GM23338 (cell line): Measurements from ENCODE around the gene NR4A1. TPM values are rescaled to one million over a fixed set of nuclear protein-coding genes. Genes with fewer than 3 reads are reported as not detected.

Experiments
- ATAC-seq: fragments of 200-7000 bp; cut with Tn5 transposase; 3 replicates; pipeline ENCODE4 v1.9.1; 2020
- DNase-seq: peaks from one replicate; pipeline ENCODE4 v3.0.0-alpha.2; 2015; ENCODE audit warnings: low spot score
- H2AFZ ChIP-seq: fragments of 200-600 bp; sonication (generic); 2 replicates; pipeline ENCODE4 v1.8.0; 2016; ENCODE audit warnings: antibody characterized with exemption, mild to moderate bottlenecking, moderate library complexity
- H3F3A ChIP-seq: fragments of 200-600 bp; sonication (generic); replicated peaks from 2 replicates; pipeline ENCODE4 v1.8.0; 2017; ENCODE audit warnings: antibody characterized with exemption, mixed run types, low read depth
- H3K27ac ChIP-seq: fragments of 200-600 bp; sonication (generic); 2 replicates; pipeline ENCODE4 v1.6.1; 2016; ENCODE audit warnings: low read depth
- H3K27me3 ChIP-seq: fragments of 200-600 bp; sonication (generic); 2 replicates; pipeline ENCODE4 v1.8.0; 2016; ENCODE audit warnings: mild to moderate bottlenecking, mixed run types, moderate library complexity; ENCODE audit not compliant: insufficient read depth
- H3K36me3 ChIP-seq: fragments of 200-600 bp; sonication (generic); 2 replicates; pipeline ENCODE4 v1.8.0; 2016; ENCODE audit warnings: mild to moderate bottlenecking; ENCODE audit not compliant: insufficient read depth
- H3K4me1 ChIP-seq: fragments of 200-600 bp; sonication (generic); 2 replicates; pipeline ENCODE4 v1.8.0; 2016; ENCODE audit warnings: mild to moderate bottlenecking, moderate library complexity; ENCODE audit not compliant: insufficient read depth
- H3K4me2 ChIP-seq: fragments of 200-600 bp; sonication (generic); 2 replicates; pipeline ENCODE4 v1.7.1; 2017; ENCODE audit warnings: mixed run types
- H3K4me3 ChIP-seq: fragments of 200-600 bp; sonication (generic); 2 replicates; pipeline ENCODE4 v1.6.1; 2016; ENCODE audit warnings: mixed run types
- H3K79me2 ChIP-seq: fragments of 200-600 bp; sonication (generic); replicated peaks from 2 replicates; pipeline ENCODE4 v1.8.0; 2017; ENCODE audit warnings: mild to moderate bottlenecking; ENCODE audit not compliant: insufficient read depth
- H3K9me2 ChIP-seq: fragments of 200-600 bp; sonication (generic); 2 replicates; pipeline ENCODE4 v1.8.0; 2017; ENCODE audit not compliant: insufficient read depth
- H4K20me1 ChIP-seq: fragments of 200-600 bp; sonication (generic); replicated peaks from 2 replicates; pipeline ENCODE4 v1.8.0; 2017; ENCODE audit warnings: mild to moderate bottlenecking; ENCODE audit not compliant: insufficient read depth
- H3K27ac Mint-ChIP-seq: 2 replicates; pipeline ENCODE4 v1.8.0; 2020; ENCODE audit warnings: inconsistent platforms, mild to moderate bottlenecking, moderate library complexity, mixed read lengths
- H3K27me3 Mint-ChIP-seq: 3 replicates; pipeline ENCODE4 v1.8.0; 2022; ENCODE audit warnings: low read depth, mild to moderate bottlenecking, moderate library complexity, mixed read lengths, inconsistent platforms; ENCODE audit not compliant: insufficient read depth, poor library complexity
- H3K36me3 Mint-ChIP-seq: 3 replicates; pipeline ENCODE4 v1.8.0; 2021; ENCODE audit warnings: low read depth, mild to moderate bottlenecking, inconsistent platforms, moderate library complexity, mixed read lengths
- H3K4me1 Mint-ChIP-seq: 3 replicates; pipeline ENCODE4 v1.8.0; 2020; ENCODE audit warnings: mild to moderate bottlenecking, inconsistent platforms, mixed read lengths
- H3K4me3 Mint-ChIP-seq: 3 replicates; pipeline ENCODE4 v1.8.0; 2021; ENCODE audit warnings: moderate library complexity, mild to moderate bottlenecking, inconsistent platforms, mixed read lengths
- H3K9me3 Mint-ChIP-seq: 3 replicates; pipeline ENCODE4 v1.8.0; 2020; ENCODE audit warnings: moderate library complexity, mild to moderate bottlenecking, inconsistent platforms, mixed read lengths
- CREB1 ChIP-seq: fragments of 250-450 bp; sonication (Bioruptor Pico); IDR thresholded peaks from 2 replicates; pipeline ENCODE4 v1.5.0; 2020; ENCODE audit warnings: low read depth, mild to moderate bottlenecking, moderate library complexity
- ETS1 ChIP-seq: IDR thresholded peaks from 2 replicates; pipeline ENCODE4 v1.6.1; 2016; ENCODE audit warnings: antibody characterized with exemption
- EZH2phosphoT487 ChIP-seq: fragments of 200-600 bp; sonication (generic); IDR thresholded peaks from one replicate; pipeline ENCODE4 v1.8.1; 2018; ENCODE audit warnings: antibody characterized with exemption; ENCODE audit not compliant: unreplicated experiment
- ZNF114 ChIP-seq: fragments of 250-450 bp; sonication (Bioruptor Pico); IDR thresholded peaks from 2 replicates; pipeline ENCODE4 v1.5.0; 2020; ENCODE audit warnings: mild to moderate bottlenecking, moderate library complexity
- ZNF331 ChIP-seq: fragments of 250-450 bp; sonication (Bioruptor Pico); IDR thresholded peaks from 2 replicates; pipeline ENCODE4 v1.5.0; 2020; ENCODE audit warnings: low read depth, mild to moderate bottlenecking, moderate library complexity
- ZNF462 ChIP-seq: fragments of 250-450 bp; sonication (Bioruptor Pico); IDR thresholded peaks from 2 replicates; pipeline ENCODE4 v1.5.0; 2020; ENCODE audit warnings: mild to moderate bottlenecking, moderate library complexity
- polyA plus RNA-seq: library from polyadenylated mRNA; unstranded; fragments of >200 nt; fragmentation: Nextera tagmentation; extraction: Ambion mirVana; gene quantifications from 2 replicates; pipeline ENCODE4 v1.2.1, GENCODE V29; 2016
- total RNA-seq: library from RNA; depleted of rRNA; stranded (reverse); fragments of >200 nt; shearing (Covaris generic); gene quantifications from 2 replicates; pipeline ENCODE4 v1.2.3, GENCODE V29; 2014

The NR4A1 gene
- total and polyA plus RNA-seq, 2 experiments from 2014 or later: 7.5 to 19.1 TPM

- Mint-ChIP-seq H3K36me3 (no peaks in the 10 kb centered on the region; the same call in 2 of the 3 replicates), H3K4me1 (peaks cover 13% of the 10 kb centered on the region), H3K27me3 (peaks cover 6% of the 10 kb centered on the region), H3K27ac (no peak overlapping the region), H3K4me3 (no peak overlapping the region), H3K9me3 (no peaks in the 10 kb centered on the region)
- Histone ChIP-seq H3K79me2 (no peaks in the 10 kb centered on the region), H3K4me3 (no peak overlapping the region), H2AFZ (no peak overlapping the region), H3F3A (no peaks in the 10 kb centered on the region), H3K9me2 (no peaks in the 10 kb centered on the region), H3K4me2 (no peak overlapping the region), H4K20me1 (no peaks in the 10 kb centered on the region), H3K27me3 (no peaks in the 10 kb centered on the region), H3K36me3 (no peaks in the 10 kb centered on the region), H3K4me1 (peaks cover 12% of the 10 kb centered on the region; the same call in 1 of the 2 replicates), H3K27ac (no peak overlapping the region)
- no peak for TF ChIP-seq EZH2phosphoT487
- no peak for TF ChIP-seq ZNF331 (CRISPR knock-in tag)
- no peak for TF ChIP-seq ETS1
- no peak for TF ChIP-seq ZNF114 (CRISPR knock-in tag)
- no peak for TF ChIP-seq CREB1
- no peak for TF ChIP-seq ZNF462 (CRISPR knock-in tag)
- no peak for DNase-seq
- no peak for ATAC-seq
These were observed 38.2 kb downstream of the NR4A1 start for GRCh38 chr12:52089491-52089890.
